GM23338 (cell line): Measurements from ENCODE around the gene TNNC1.

Source experiments
- EZH2 ChIP-seq: fragments of 200-600 bp; sonication (generic); IDR thresholded peaks from one replicate; pipeline ENCODE4 v1.8.0; 2017; ENCODE audit warnings: antibody characterized with exemption, mild to moderate bottlenecking, low read depth; ENCODE audit not compliant: unreplicated experiment
- POLR2AphosphoS5 ChIP-seq: IDR thresholded peaks from 2 replicates; pipeline ENCODE4 v1.6.1; 2016; ENCODE audit warnings: antibody characterized with exemption, low read depth
- TF ChIP-seq, protein P1 (sequence below), 2 experiments: fragments of 200-600 bp in 1 of 2; sonication (generic) in 1 of 2; conservative IDR thresholded peaks; 2 replicates each; pipeline versions ENCODE4 v1.5.1 to v1.6.1; 2016 to 2017; ENCODE audit warnings: antibody characterized with exemption in 2 of 2, low read depth in 2 of 2, mild to moderate bottlenecking in 2 of 2, moderate library complexity in 1 of 2

DNA sequence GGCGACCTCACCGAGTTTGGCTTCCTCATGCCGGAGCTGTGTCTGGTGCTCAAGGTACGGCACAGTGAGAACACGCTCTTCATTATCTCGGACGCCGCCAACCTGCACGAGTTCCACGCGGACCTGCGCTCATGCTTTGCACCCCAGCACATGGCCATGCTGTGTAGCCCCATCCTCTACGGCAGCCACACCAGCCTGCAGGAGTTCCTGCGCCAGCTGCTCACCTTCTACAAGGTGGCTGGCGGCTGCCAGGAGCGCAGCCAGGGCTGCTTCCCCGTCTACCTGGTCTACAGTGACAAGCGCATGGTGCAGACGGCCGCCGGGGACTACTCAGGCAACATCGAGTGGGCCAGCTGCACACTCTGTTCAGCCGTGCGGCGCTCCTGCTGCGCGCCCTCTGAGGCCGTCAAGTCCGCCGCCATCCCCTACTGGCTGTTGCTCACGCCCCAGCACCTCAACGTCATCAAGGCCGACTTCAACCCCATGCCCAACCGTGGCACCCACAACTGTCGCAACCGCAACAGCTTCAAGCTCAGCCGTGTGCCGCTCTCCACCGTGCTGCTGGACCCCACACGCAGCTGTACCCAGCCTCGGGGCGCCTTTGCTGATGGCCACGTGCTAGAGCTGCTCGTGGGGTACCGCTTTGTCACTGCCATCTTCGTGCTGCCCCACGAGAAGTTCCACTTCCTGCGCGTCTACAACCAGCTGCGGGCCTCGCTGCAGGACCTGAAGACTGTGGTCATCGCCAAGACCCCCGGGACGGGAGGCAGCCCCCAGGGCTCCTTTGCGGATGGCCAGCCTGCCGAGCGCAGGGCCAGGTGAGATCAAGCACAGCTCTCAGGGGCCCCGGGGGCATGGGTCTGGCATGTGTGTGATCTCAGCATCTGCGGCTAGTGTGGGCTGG is 34.2 kb upstream of the TNNC1 start:
- TF ChIP-seq, protein P1, sequence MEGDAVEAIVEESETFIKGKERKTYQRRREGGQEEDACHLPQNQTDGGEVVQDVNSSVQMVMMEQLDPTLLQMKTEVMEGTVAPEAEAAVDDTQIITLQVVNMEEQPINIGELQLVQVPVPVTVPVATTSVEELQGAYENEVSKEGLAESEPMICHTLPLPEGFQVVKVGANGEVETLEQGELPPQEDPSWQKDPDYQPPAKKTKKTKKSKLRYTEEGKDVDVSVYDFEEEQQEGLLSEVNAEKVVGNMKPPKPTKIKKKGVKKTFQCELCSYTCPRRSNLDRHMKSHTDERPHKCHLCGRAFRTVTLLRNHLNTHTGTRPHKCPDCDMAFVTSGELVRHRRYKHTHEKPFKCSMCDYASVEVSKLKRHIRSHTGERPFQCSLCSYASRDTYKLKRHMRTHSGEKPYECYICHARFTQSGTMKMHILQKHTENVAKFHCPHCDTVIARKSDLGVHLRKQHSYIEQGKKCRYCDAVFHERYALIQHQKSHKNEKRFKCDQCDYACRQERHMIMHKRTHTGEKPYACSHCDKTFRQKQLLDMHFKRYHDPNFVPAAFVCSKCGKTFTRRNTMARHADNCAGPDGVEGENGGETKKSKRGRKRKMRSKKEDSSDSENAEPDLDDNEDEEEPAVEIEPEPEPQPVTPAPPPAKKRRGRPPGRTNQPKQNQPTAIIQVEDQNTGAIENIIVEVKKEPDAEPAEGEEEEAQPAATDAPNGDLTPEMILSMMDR (conservative IDR thresholded peaks at IDR 0.05; ENCODE audit: low read depth in 2 of 2), result no peak
- TF ChIP-seq POLR2AphosphoS5 (no peak), EZH2 (no peak)
